ES-I3 (cell line): ENCODE data around the gene HS3ST4.
"Not testable (repeated sequence)": the region's sequence is repeated elsewhere in the genome, so short reads cannot be mapped to it uniquely, and the experiment has no call there.

Experiments
- H3K36me3 ChIP-seq: 2 replicates; pipeline ENCODE4 v1.6.1; 2013; ENCODE audit warnings: mild to moderate bottlenecking, low read length, control low read depth, moderate library complexity; ENCODE audit not compliant: insufficient read depth
- H3K4me1 ChIP-seq: 2 replicates; pipeline ENCODE4 v1.6.1; 2013; ENCODE audit warnings: mild to moderate bottlenecking, control low read depth, low read length; ENCODE audit not compliant: insufficient read depth
- H3K9ac ChIP-seq: 2 replicates; pipeline ENCODE4 v1.6.1; 2013; ENCODE audit warnings: low read depth, mild to moderate bottlenecking, low read length, moderate library complexity
- H3K9me3 ChIP-seq: 2 replicates; pipeline ENCODE4 v1.6.1; 2013; ENCODE audit warnings: mild to moderate bottlenecking, low read length, moderate library complexity; ENCODE audit not compliant: control insufficient read depth, insufficient read depth

The HS3ST4 gene

GRCh38 chr16:25978218-25978617 lies 286.5 kb downstream of the HS3ST4 start:
- Histone ChIP-seq H3K4me1 (no peaks in the 10 kb centered on the region), H3K36me3 (no peaks in the 10 kb centered on the region), H3K9me3 (no peaks in the 10 kb centered on the region), H3K9ac (no peak overlapping the region)

GRCh38 chr16:25988084-25988483 lies 296.3 kb downstream of the HS3ST4 start:
- Histone ChIP-seq H3K36me3 (no peaks in the 10 kb centered on the region), H3K9me3 (no peaks in the 10 kb centered on the region; the same call in 1 of the 2 replicates), H3K4me1 (peaks cover 7% of the 10 kb centered on the region; the same call in 1 of the 2 replicates), H3K9ac (no peak overlapping the region)

GRCh38 chr16:25988882-25989281 lies 297.1 kb downstream of the HS3ST4 start:
- H3K9me3 ChIP-seq, result no peaks in the 10 kb centered on the region
- H3K36me3 ChIP-seq, result no peaks in the 10 kb centered on the region
- no peak overlapping the region for H3K9ac ChIP-seq
- H3K4me1 ChIP-seq, result peaks cover 7% of the 10 kb centered on the region; the same call in 1 of the 2 replicates

- Histone ChIP-seq H3K4me1 (no peaks in the 10 kb centered on the region), H3K9me3 (peaks cover 4% of the 10 kb centered on the region; the same call in 1 of the 2 replicates), H3K9ac (no peak overlapping the region), H3K36me3 (no peaks in the 10 kb centered on the region)
Observed at GRCh38 chr16:25996052-25996451, 304.3 kb downstream of the HS3ST4 start.

- Histone ChIP-seq H3K36me3 (no peaks in the 10 kb centered on the region), H3K9me3 (peaks cover 2% of the 10 kb centered on the region; the same call in 1 of the 2 replicates), H3K9ac (no peak overlapping the region), H3K4me1 (no peaks in the 10 kb centered on the region)
Observed at GRCh38 chr16:26005336-26005735, 313.6 kb downstream of the HS3ST4 start.

GRCh38 chr16:26012376-26012775 lies 320.6 kb downstream of the HS3ST4 start:
- no peaks in the 10 kb centered on the region for H3K36me3 ChIP-seq
- no peak overlapping the region for H3K9ac ChIP-seq
- H3K9me3 ChIP-seq, result no peaks in the 10 kb centered on the region; the same call in 1 of the 2 replicates
- no peaks in the 10 kb centered on the region for H3K4me1 ChIP-seq

DNA sequence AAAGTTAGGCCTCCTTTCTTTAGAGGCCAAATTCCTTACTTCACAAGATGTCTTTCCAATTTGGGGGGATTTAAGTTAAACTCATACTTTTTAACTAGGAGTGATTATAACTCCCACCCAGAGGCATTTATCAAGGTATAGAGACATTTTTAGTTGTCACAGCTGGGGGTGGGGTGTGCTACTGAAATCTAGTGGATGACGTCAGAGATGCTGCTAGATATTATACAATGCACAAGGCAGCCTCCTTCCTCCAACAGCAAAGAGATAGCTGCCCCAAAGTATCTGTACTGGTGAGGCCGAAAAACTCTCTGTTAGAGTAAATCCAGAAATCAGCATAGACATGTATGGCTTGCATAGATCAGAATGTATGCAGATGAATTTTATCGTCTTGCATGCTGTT lies 324.0 kb downstream of the HS3ST4 start:
- H3K9ac ChIP-seq, result no peak overlapping the region
- no peaks in the 10 kb centered on the region for H3K36me3 ChIP-seq
- 0 out of 2 replicates have a peak, but pooled peaks cover 3% of the 10 kb centered on the region for H3K4me1 ChIP-seq
- H3K9me3 ChIP-seq, result no peaks in the 10 kb centered on the region; the same call in 1 of the 2 replicates

GRCh38 chr16:26016989-26017388 lies 325.2 kb downstream of the HS3ST4 start:
- no peaks in the 10 kb centered on the region for H3K36me3 ChIP-seq
- no peak overlapping the region for H3K9ac ChIP-seq
- no peaks in the 10 kb centered on the region; the same call in 1 of the 2 replicates for H3K9me3 ChIP-seq
- H3K4me1 ChIP-seq, result 0 out of 2 replicates have a peak, but pooled peaks cover 3% of the 10 kb centered on the region

DNA sequence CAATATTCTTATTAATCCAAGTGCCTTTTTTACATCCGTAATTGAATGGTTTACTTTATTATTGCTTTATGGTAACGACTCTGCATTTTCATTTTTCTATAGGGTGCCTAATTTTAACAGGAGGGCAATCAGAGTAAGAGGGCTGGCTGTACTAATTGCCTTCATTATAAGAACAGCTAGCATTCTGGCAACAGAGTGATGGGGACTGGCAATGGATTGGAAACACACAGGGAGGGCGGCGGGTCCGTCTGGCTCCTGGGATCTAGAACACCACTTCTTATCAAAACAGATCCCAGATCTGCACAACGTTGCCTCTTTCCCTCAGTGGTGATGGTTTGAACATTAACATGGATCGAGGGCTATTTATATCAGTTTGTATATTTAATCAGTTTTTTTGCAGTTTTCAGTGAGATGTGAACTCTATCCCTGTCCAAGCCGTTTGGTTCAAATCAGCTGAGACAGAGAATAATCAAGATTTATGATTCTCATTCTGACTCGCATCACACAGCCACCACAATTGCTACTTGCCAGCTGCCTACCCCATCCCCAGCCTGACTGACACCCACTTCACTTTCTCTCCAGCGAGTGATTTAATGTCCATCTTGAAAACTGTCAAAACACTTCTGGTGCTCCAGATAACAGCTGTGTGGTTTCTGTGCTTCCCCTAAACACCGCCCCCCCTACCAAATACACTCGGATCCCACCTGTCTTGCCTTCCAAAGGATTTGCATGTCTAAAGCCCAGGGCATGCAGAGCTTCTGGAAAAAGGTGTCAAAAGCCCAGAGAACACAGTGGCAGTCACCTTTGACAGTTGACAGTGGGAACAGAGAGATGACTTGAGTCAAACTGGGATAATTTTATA lies 327.9 kb downstream of the HS3ST4 start:
- 0 out of 2 replicates have a peak, but pooled peaks cover 3% of the 10 kb centered on the region for H3K4me1 ChIP-seq
- H3K9ac ChIP-seq, result no peak overlapping the region
- no peaks in the 10 kb centered on the region; the same call in 1 of the 2 replicates for H3K9me3 ChIP-seq
- H3K36me3 ChIP-seq, result no peaks in the 10 kb centered on the region

DNA sequence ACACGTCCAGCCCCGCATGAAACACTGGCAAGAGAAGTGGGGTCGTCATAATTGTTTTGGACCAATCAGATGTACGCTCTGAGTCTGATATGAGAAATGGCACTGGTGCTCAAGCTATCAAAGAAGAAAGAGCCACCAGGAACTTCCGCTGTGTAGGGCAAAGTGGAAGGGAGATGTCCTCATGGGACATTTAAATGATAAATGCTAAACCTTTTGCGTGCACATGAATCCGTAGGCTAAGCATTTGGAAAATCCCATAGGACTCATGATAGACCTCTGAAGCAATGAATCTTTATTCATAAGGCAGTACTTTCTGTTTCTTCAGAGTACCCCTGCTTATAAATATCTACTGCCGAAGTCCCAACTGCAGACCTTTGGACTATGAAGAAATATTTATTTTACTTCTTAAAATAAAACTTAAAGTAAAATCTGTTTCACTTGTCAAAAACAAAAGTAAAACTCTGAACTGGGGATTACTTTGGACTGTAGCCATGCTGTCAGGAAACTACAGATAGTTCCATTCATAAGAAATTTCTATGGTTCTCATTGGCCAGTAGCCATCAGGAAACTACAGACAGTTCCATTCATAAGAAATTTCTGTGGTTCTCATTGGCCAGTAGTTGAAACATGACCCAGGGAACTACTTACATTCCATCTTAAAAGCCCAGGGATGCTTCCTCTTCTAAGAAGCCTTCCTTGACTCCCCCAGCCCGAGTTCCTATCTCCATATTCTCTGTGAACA lies 335.1 kb downstream of the HS3ST4 start:
- Histone ChIP-seq H3K9ac (no peak overlapping the region), H3K4me1 (no peaks in the 10 kb centered on the region), H3K9me3 (no peaks in the 10 kb centered on the region), H3K36me3 (no peaks in the 10 kb centered on the region)

- Histone ChIP-seq H3K9me3 (no peaks in the 10 kb centered on the region), H3K4me1 (no peaks in the 10 kb centered on the region), H3K36me3 (no peaks in the 10 kb centered on the region), H3K9ac (no peak overlapping the region)
Observed at GRCh38 chr16:26031286-26031685, 339.5 kb downstream of the HS3ST4 start.

DNA sequence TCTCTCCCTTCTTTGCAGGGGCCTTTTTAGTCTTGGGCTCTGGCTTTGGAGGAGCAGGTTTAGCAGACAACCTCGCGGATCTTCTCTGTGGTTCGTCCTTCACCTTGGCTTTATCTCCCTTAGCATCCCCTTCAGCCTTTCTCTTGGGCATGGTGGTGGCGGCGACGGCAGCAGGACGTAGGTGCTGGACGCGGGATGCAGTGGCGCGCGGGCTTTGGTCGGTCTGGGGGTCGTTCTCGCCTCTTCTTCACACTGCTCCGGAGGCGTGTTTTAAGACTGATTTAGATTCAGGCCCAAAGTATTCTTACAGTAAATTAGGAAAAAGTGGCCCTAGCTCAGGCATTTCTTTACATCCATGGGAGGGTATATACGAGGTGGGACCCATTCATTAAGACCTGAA lies 340.9 kb downstream of the HS3ST4 start:
- H3K36me3 ChIP-seq, H3K4me1 ChIP-seq, H3K9me3 ChIP-seq, H3K9ac ChIP-seq: not testable (repeated sequence)

DNA sequence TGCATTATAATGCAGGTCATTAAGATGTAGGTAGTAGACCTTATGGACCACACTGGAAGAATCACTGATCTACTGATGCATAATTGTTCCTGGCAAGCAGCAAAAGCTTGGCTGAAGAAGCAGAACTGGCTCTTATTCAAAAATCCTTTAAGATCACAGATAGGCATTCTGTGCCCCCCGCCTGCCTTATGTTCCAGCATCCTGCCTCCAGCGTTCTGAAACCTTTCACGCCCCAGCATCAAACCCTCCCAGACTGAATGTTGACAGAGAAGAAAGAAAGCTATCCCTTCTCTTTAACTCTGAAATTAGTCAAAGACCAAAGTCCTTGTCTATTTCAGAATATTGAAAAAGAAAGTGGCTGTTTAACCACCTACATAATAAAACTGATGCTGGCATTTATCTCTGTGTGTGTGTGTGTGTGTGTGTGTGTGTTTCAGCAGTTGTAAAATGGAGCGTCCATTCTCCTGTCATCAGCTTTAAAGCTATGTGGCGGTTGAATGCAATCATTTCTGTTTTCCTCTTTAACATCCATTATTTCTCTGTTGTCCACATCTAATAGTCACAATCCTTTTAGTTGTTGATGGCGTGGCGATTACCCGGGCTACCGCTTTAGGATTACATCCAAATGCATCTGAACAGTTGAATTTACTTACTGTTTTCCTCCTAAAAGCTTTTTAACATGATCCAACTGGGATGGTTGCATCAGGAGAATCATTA lies 350.4 kb downstream of the HS3ST4 start:
- no peaks in the 10 kb centered on the region for H3K9me3 ChIP-seq
- no peaks in the 10 kb centered on the region for H3K36me3 ChIP-seq
- H3K9ac ChIP-seq, result no peak overlapping the region
- H3K4me1 ChIP-seq, result no peaks in the 10 kb centered on the region

GRCh38 chr16:26050472-26050871 lies 358.7 kb downstream of the HS3ST4 start:
- H3K4me1 ChIP-seq, result peaks cover 29% of the 10 kb centered on the region
- no peak overlapping the region for H3K9ac ChIP-seq
- no peaks in the 10 kb centered on the region for H3K36me3 ChIP-seq
- H3K9me3 ChIP-seq, result no peaks in the 10 kb centered on the region
